Measurements from ENCODE around the gene LPAR1.

The LPAR1 gene

GRCh38 chr9:111000202-111000601 lies 38.1 kb downstream of the LPAR1 start:
- Histone ChIP-seq H3K4me1 (ENCODE audit: control insufficient read depth, insufficient read depth, low read length) (no peaks in the 10 kb centered on the region), H3K27ac (ENCODE audit: extremely low read depth, low read depth, low read length) (no peak overlapping the region), H3K4me3 (ENCODE audit: low read depth, low read length) (no peak overlapping the region), H3K9me3 (ENCODE audit: control insufficient read depth, insufficient read depth, low read depth, low read length) (no peaks in the 10 kb centered on the region; the same call in 1 of the 2 replicates), H3K36me3 (ENCODE audit: control insufficient read depth in 2 of 2, insufficient read depth in 1 of 2, low read length in 2 of 2) (no peaks in the 10 kb centered on the region)
- POLR2A ChIA-PET = no interaction called here
- TF ChIP-seq ZNF530 (tag by site-specific recombination; IDR thresholded peaks at IDR 0.05; ENCODE audit: low read depth) (no peak), ZNF239 (tag by site-specific recombination; IDR thresholded peaks at IDR 0.05) (no peak), ZNF549 (tag by site-specific recombination; IDR thresholded peaks at IDR 0.05) (no peak), ZNF2 (tag by site-specific recombination; IDR thresholded peaks at IDR 0.05) (no peak), ZBTB21 (tag by site-specific recombination; IDR thresholded peaks at IDR 0.05) (no peak), FEZF1 (tag by site-specific recombination; IDR thresholded peaks at IDR 0.05) (no peak)
- TF ChIP-seq, protein P1, sequence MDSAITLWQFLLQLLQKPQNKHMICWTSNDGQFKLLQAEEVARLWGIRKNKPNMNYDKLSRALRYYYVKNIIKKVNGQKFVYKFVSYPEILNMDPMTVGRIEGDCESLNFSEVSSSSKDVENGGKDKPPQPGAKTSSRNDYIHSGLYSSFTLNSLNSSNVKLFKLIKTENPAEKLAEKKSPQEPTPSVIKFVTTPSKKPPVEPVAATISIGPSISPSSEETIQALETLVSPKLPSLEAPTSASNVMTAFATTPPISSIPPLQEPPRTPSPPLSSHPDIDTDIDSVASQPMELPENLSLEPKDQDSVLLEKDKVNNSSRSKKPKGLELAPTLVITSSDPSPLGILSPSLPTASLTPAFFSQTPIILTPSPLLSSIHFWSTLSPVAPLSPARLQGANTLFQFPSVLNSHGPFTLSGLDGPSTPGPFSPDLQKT (IDR thresholded peaks at IDR 0.05; ENCODE audit: borderline replicate concordance, low read depth, low read length) = no peak
- CTCF ChIA-PET = no interaction called here

DNA sequence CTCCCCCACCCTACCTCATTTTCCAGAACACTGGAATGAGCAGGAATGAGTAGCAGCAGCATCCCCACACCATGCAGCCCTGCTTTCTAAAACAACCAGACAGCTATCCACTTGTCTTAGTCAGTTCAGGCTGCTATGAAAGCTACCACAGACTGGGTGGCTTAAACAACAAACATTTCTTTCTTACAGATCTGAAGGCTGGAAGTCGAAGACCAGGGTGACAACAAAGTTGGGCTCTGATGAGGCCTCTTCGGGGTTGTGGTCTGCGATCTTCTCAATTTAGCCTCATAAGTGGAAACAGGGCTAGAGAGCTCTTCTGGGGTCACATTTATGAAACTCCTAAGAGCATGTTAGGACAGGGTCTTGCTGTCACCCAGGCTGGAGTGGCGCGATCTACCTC lies 38.9 kb downstream of the LPAR1 start:
- CTCF ChIA-PET = interaction anchor here (0.6 kb wide), 1 partner anchor 10 kb away, joined by 3 read pairs; no protein-coding TSS in a partner anchor
- Histone ChIP-seq H3K4me1 (ENCODE audit: control insufficient read depth, insufficient read depth, low read length) (no peaks in the 10 kb centered on the region), H3K9me3 (ENCODE audit: control insufficient read depth, insufficient read depth, low read depth, low read length) (no peaks in the 10 kb centered on the region; the same call in 1 of the 2 replicates), H3K36me3 (ENCODE audit: control insufficient read depth in 2 of 2, insufficient read depth in 1 of 2, low read length in 2 of 2) (no peaks in the 10 kb centered on the region), H3K27ac (ENCODE audit: extremely low read depth, low read depth, low read length) (no peak overlapping the region), H3K4me3 (ENCODE audit: low read depth, low read length) (no peak overlapping the region)
- POLR2A ChIA-PET = no interaction called here
- no peak for TF ChIP-seq ZNF514 (tag by site-specific recombination; IDR thresholded peaks at IDR 0.05)
- TF ChIP-seq, protein P2, sequence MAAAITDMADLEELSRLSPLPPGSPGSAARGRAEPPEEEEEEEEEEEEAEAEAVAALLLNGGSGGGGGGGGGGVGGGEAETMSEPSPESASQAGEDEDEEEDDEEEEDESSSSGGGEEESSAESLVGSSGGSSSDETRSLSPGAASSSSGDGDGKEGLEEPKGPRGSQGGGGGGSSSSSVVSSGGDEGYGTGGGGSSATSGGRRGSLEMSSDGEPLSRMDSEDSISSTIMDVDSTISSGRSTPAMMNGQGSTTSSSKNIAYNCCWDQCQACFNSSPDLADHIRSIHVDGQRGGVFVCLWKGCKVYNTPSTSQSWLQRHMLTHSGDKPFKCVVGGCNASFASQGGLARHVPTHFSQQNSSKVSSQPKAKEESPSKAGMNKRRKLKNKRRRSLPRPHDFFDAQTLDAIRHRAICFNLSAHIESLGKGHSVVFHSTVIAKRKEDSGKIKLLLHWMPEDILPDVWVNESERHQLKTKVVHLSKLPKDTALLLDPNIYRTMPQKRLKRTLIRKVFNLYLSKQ (tag by site-specific recombination; IDR thresholded peaks at IDR 0.05; ENCODE audit: borderline replicate concordance) = no peak

- H3K4me1 ChIP-seq (ENCODE audit: control insufficient read depth, insufficient read depth, low read length) = no peaks in the 10 kb centered on the region
- no peaks in the 10 kb centered on the region for H3K36me3 ChIP-seq (ENCODE audit: control insufficient read depth in 2 of 2, insufficient read depth in 1 of 2, low read length in 2 of 2)
- CTCF ChIA-PET = no interaction called here
- TF ChIP-seq ZNF610 (tag by site-specific recombination; IDR thresholded peaks at IDR 0.05; ENCODE audit: borderline replicate concordance) = no peak
- TF ChIP-seq YY2 (tag by site-specific recombination; IDR thresholded peaks at IDR 0.05) = no peak
- no peak for TF ChIP-seq ZNF473 (tag by site-specific recombination; IDR thresholded peaks at IDR 0.05)
- TF ChIP-seq ZNF791 (tag by site-specific recombination; IDR thresholded peaks at IDR 0.05) = no peak
- POLR2A ChIA-PET = no interaction called here
- no peak overlapping the region for H3K4me3 ChIP-seq (ENCODE audit: low read depth, low read length)
- H3K9me3 ChIP-seq (ENCODE audit: control insufficient read depth, insufficient read depth, low read depth, low read length) = no peaks in the 10 kb centered on the region; the same call in 1 of the 2 replicates
- H3K27ac ChIP-seq (ENCODE audit: extremely low read depth, low read depth, low read length) = no peak overlapping the region
Observed at GRCh38 chr9:110997847-110998246, 40.4 kb downstream of the LPAR1 start.

- Histone ChIP-seq H3K36me3 (ENCODE audit: control insufficient read depth in 2 of 2, insufficient read depth in 1 of 2, low read length in 2 of 2) (no peaks in the 10 kb centered on the region), H3K4me3 (ENCODE audit: low read depth, low read length) (no peak overlapping the region), H3K9me3 (ENCODE audit: control insufficient read depth, insufficient read depth, low read depth, low read length) (no peaks in the 10 kb centered on the region; the same call in 1 of the 2 replicates), H3K27ac (ENCODE audit: extremely low read depth, low read depth, low read length) (no peak overlapping the region), H3K4me1 (ENCODE audit: control insufficient read depth, insufficient read depth, low read length) (no peaks in the 10 kb centered on the region)
- POLR2A ChIA-PET = no interaction called here
- CTCF ChIA-PET = no interaction called here
- TF ChIP-seq GFI1B (tag by site-specific recombination; IDR thresholded peaks at IDR 0.05) (no peak), ZNF350 (tag by site-specific recombination; IDR thresholded peaks at IDR 0.05) (no peak), SP7 (tag by site-specific recombination; IDR thresholded peaks at IDR 0.05) (no peak), ZEB2 (tag by site-specific recombination; IDR thresholded peaks at IDR 0.05) (no peak), ZNF354C (tag by site-specific recombination; IDR thresholded peaks at IDR 0.05; ENCODE audit: borderline replicate concordance, low read depth) (no peak), ZNF664 (tag by site-specific recombination; IDR thresholded peaks at IDR 0.05) (no peak), KLF16 (tag by site-specific recombination; IDR thresholded peaks at IDR 0.05) (no peak), SCRT2 (tag by site-specific recombination; IDR thresholded peaks at IDR 0.05) (no peak), ZBTB17 (tag by site-specific recombination; IDR thresholded peaks at IDR 0.05) (no peak)
- TF ChIP-seq, protein P3, sequence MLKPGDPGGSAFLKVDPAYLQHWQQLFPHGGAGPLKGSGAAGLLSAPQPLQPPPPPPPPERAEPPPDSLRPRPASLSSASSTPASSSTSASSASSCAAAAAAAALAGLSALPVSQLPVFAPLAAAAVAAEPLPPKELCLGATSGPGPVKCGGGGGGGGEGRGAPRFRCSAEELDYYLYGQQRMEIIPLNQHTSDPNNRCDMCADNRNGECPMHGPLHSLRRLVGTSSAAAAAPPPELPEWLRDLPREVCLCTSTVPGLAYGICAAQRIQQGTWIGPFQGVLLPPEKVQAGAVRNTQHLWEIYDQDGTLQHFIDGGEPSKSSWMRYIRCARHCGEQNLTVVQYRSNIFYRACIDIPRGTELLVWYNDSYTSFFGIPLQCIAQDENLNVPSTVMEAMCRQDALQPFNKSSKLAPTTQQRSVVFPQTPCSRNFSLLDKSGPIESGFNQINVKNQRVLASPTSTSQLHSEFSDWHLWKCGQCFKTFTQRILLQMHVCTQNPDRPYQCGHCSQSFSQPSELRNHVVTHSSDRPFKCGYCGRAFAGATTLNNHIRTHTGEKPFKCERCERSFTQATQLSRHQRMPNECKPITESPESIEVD (tag by site-specific recombination; IDR thresholded peaks at IDR 0.05) = no peak
Observed at GRCh38 chr9:110996436-110997220, 41.6 kb downstream of the LPAR1 start.
